HG03442 (cell line): Measurements from ENCODE around the gene PNLIP.

ENCODE experiments used
- ATAC-seq: cut with Tn5 transposase; IDR thresholded peaks from one replicate; pipeline ENCODE4 v1.9.1; 2021; ENCODE audit warnings: mild to moderate bottlenecking, moderate library complexity; ENCODE audit not compliant: unreplicated experiment

PNLIP gene

DNA sequence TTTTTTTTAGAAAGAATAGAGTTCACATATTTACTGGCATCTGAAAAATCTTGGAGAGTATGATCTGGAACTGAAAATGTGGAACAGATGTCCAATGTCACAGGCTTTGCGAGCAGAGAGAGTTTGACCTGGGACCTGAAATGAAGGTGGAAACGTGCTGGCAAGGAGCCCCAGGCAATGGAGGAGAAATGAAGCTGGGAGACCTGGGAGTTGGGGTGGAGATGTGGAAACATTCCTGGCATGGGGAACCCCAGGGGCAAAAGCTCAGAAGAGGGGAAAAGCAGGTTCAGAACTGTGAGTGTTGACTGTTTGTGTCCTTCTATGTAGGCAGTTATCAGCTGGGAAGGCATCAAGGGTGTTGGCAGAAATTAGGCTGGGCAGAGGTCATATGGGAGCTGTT is 67.7 kb downstream of the PNLIP start:
- no peak for ATAC-seq

DNA sequence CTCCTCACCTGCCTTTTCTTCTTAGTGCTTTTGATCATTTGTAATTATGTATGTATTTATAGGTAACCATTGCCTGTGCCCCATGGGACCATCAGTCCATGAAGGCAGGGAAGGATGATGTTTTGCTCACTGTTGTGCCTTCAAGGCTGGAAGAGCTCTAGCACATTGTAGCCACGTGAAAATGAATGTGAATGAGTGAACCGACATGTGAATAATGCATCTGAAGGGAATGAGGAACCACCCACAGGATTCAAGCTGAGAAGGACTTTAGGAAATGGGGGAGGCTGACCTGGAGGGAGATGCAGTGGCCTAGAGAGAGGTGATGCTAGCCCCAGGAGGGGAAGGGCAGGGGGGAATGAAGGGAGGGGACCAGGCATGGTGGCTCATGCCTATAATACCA is 69.1 kb downstream of the PNLIP start:
- no peak for ATAC-seq

DNA sequence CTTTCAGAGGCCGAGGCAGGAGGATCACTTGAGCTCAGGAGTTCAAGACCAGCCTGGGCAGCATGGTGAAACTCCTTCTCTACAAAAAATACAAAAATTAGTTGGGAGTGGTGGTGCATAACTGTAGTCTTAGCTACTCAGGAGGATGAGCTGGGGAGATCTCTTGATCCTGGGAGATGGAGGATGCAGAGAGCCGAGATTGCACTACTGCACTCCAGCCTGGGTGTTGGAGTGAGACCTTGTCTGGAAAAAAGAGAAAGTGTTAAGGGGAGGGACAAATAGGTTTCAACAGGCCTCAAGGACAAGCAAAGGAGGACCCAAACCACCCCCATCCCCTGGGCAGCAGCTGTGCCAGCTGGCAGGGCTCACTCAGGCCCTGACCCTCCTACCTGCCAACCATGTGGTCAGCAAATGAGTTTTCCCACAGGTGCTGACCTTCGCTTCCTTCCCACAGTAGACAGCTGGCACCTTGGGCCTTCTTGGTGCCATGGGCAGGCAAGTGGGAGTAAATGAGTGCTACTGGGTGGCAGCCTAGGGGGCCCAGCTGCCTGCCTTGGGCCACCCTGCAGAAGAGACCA is 69.6 kb downstream of the PNLIP start:
- no peak for ATAC-seq
